GM21786 (cell line): ENCODE measurements around the gene HTR3C.
A peak's percentile ranks its signal among the peaks of the same experiment; 100 is the strongest.
"Not testable (repeated sequence)": the region's sequence is repeated elsewhere in the genome, so short reads cannot be mapped to it uniquely, and the experiment has no call there.

Source experiments
- ATAC-seq: cut with Tn5 transposase; IDR thresholded peaks from one replicate; pipeline ENCODE4 v1.9.1; 2021; ENCODE audit not compliant: unreplicated experiment

HTR3C gene

GRCh38 chr3:184052767-184053166, at the start of gene HTR3C:
TSS of gene HTR3C (plus strand) at chr3:184053047. CDS start at chr3:184053081, 34 bp downstream.
- no peak for ATAC-seq

- no peak for ATAC-seq
These were observed 49.5 kb upstream of the HTR3C start for GRCh38 chr3:184003187-184003967.

GRCh38 chr3:184004476-184004875, 48.4 kb upstream of the HTR3C start:
- no peak for ATAC-seq

GRCh38 chr3:184005941-184006507, 46.8 kb upstream of the HTR3C start:
- peak; percentile 90 for ATAC-seq

GRCh38 chr3:184007143-184007813, 45.6 kb upstream of the HTR3C start:
- not testable (repeated sequence) for ATAC-seq

- no peak for ATAC-seq
These were observed 44.7 kb upstream of the HTR3C start for GRCh38 chr3:184008161-184008560.

GRCh38 chr3:184011230-184011876, 41.5 kb upstream of the HTR3C start:
- no peak for ATAC-seq

- ATAC-seq = no peak
These were observed 40.6 kb upstream of the HTR3C start for GRCh38 chr3:184011937-184012889.

- ATAC-seq = no peak
These were observed 37.3 kb upstream of the HTR3C start for GRCh38 chr3:184015381-184016019.

GRCh38 chr3:184016169-184016570, 36.7 kb upstream of the HTR3C start:
- ATAC-seq = no peak

GRCh38 chr3:184016811-184017671, 35.8 kb upstream of the HTR3C start:
- peak; percentile 67 for ATAC-seq

- peak; percentile 97 for ATAC-seq
These were observed 35.0 kb upstream of the HTR3C start, which contains the start of gene ABCC5 for GRCh38 chr3:184017672-184018423. TSS of gene ABCC5 (minus strand) at chr3:184017884. CDS start at chr3:184014392, 3,492 bp downstream.

- no peak for ATAC-seq
These were observed 34.3 kb upstream of the HTR3C start for GRCh38 chr3:184018424-184018973.

GRCh38 chr3:184022323-184022722, 30.5 kb upstream of the HTR3C start:
- ATAC-seq = no peak

- not testable (repeated sequence) for ATAC-seq
These were observed 27.6 kb upstream of the HTR3C start for GRCh38 chr3:184025256-184025655.

GRCh38 chr3:184028275-184028890, 24.5 kb upstream of the HTR3C start:
- not testable (repeated sequence) for ATAC-seq

GRCh38 chr3:184029443-184029842, 23.4 kb upstream of the HTR3C start:
- ATAC-seq = no peak
